Stimulated activated CD4-positive, alpha-beta T cell treated with anti-CD3 and anti-CD28 coated beads, TNF-alpha, amount 100 ng/mL, for 48 hours (primary cell): ENCODE measurements around the gene DET1.
"Not testable (repeated sequence)": the region's sequence is repeated elsewhere in the genome, so short reads cannot be mapped to it uniquely, and the experiment has no call there.

Experiments
- DNase-seq, 3 donors: peaks; one replicate each; pipeline ENCODE4 v3.0.0-alpha.2; 2020; ENCODE audit warnings: low read depth in 3 of 3

The DET1 gene

DNA sequence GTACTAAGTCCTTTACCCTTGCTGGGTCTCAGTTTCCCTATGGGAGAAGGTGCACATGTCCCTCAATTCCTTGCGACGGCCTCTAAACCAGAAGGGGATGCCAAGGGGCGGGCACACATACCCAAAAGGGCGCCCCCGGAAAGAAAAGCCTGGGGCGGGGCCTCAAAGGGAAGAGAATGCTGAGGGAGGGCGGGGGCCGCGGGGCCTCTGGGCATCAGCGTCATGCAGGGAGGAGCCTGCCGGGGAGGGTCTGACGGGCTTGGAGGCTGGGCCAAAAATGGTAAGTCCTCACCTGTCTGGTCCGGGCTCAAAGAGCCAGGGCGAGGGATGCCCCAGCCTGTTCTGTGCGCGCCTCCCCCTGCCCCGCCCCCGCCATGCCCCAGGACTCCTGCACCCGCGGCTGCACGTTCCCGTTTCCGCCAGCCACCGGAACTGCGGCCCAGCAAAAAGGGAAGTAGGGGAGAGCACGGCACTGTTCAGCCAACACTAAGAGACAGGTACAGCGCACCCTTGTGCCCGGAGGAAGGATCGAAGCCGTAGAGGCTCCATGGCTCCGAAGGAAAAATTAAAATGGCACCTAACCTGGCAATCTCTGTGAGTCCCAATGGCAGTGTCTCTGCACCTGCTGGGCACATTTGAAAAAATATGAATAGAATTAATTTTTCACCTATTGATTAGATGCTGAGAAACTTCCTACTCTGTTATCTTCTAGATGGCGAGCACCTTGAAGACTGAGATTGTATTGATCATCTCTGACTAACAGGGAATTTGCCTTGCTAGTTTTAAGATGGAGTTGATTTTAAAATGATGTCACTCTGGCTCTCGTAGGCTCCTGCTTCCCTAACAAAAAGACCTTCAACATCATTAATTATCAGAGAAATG, at the start of gene DET1:
DET1 (minus strand) TSS at position 434 of the 882 bp plus-strand sequence. CDS start 14,976 bp downstream, outside the sequence.
- DNase-seq = peak; percentile 88 to 95 (median 93)

DNA sequence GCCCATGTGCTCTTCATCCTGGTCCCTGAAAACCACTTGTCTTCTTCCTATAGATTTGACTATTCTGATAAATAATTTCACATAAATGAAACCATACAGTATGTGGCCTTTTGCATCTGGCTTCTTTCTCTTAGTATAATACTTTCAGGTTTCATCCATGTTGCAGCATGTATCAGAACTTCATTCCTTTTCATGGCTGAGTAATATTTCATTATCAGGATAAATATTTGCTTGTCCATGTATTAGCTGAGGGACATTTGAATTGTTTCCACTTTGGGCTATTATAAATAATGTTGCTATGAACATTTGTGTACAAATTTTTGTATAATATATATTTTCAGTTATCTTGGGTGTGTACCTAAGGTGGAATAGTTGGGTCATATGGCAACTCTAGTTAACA, 44.9 kb upstream of the DET1 start:
- DNase-seq = no peak

GRCh38 chr15:88590759-88591158, 44.3 kb upstream of the DET1 start:
- no peak for DNase-seq

DNA sequence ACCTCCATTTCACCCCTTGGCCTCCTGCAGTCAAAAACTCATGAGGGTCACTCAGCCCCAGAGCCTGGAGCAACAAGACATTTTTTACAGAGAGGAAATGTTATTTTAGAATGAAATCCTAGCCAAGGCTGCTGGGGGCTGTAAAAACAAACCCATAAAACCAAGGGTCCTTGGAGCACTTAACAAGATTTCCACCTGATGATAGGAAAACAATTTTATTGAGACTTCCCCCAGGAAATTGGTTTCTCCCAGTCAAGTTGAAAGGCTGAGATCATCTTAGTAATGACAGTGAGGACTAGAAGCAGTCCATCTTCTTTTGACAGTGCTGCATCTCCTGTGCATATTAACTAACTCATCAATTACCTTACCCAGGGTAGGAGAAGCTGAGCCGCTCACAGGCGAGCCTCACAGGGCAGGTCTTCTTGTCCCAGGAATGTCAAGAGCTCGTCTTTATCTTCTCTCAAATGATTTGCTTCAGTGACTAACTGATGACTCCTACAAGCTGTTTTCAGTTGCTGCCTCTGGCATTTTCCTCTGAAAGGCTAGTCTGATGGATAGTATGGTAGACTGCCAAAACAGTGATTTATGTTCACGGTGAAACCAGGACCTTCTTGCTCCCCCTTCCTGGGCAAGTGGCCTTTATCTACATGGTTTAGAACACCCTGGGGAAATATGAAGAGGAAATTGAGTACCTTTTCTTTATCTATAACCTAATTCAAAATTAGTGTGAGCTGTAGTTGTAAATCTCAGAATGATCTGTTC, 40.1 kb upstream of the DET1 start:
- DNase-seq = no peak

DNA sequence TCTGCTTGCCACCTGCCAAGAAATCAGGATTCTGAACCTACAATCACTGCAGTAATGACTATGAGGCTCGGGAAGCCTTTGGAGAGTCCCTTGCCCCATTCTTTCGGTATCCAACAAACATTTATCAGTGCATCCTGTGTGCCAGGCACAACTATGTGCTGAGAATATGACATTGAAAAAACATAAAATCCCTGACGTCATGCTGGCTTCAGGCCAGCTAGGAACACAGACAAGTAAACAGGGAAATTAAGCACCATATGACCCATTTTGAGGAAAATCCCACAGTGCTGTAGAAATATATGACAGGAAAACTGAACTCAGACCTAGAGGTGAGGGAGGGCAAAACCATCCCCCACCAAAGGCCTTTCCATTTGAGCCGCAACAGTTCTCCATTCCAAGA, 34.1 kb upstream of the DET1 start:
- no peak for DNase-seq

GRCh38 chr15:88579322-88579721, 32.8 kb upstream of the DET1 start:
- no peak for DNase-seq

GRCh38 chr15:88574655-88575054, 28.2 kb upstream of the DET1 start:
- no peak for DNase-seq

DNA sequence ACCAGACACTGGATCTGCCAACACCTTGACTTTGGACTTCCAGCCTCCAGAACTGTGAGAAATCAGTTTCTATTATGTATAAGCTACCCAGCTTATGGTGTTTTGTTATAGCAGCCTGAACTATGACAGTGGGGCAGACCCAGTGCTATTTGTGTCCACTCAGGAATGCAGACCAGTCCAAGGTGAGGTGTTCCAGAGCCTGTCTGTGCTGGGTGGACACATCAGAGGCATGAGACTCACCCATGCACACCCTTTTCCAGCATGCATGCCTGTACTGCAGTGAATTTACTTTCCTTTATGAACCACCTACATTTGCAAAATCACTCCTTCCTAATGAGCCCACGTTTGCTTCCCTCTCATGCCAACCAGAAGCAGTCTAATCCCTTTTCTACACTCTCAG, 27.6 kb upstream of the DET1 start:
- DNase-seq = no peak

DNA sequence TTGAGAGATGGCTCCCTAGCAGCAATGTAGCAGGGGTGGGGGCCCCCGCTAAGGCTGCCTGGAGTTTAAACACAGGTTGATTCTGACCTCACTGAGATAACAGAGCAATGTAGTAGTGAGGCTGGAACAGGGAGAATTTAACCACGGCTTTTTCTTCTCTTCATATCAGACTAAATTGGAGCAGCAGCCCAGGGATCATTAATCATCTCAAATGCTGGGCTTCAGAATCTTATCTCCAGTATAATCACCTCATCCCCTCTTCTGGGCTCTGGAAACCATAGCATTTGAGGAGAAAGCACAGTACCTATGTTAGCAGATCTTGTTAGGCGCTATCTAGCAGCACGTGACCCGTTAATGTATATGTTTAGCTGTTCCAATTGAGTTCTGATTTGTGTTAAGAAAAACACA, 25.4 kb upstream of the DET1 start:
- no peak for DNase-seq

GRCh38 chr15:88571153-88571851, 24.8 kb upstream of the DET1 start:
- no peak for DNase-seq

GRCh38 chr15:88568589-88568988, 22.1 kb upstream of the DET1 start:
- no peak for DNase-seq

DNA sequence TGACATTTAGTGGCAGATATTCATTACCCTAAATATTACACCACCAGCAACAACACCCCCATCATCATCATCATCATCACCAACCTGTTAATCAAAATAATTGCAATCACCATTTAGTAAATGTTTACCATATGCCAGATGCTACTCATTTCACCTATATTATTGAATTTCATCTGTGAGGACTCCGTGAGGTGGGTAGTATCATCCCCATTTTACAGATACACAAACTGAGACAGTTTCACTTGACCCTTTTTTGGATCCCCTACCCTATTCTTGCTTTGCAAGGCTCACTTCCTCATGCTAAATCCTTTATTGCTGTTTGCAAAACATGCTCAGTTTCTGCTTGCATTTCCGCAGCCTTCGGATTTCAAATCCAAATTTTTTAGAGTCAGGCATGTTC, 18.3 kb upstream of the DET1 start:
- DNase-seq = no peak

GRCh38 chr15:88563638-88564037, 17.2 kb upstream of the DET1 start:
- no peak for DNase-seq

DNA sequence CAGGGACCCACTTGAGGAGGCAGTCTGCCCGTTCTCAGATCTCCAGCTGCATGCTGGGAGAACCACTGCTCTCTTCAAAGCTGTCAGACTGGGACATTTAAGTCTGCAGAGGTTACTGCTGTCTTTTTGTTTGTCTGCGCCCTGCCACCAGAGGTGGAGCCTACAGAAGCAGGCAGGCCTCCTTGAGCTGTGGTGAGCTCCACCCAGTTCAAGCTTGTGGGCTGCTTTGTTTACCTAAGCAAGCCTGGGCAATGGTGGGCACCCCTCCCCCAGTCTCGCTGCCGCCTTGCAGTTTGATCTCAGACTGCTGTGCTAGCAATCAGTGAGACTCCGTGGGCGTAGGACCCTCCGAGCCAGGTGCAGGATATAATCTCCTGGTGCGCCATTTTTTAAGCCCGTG, 13.1 kb upstream of the DET1 start:
- DNase-seq = not testable (repeated sequence)

DNA sequence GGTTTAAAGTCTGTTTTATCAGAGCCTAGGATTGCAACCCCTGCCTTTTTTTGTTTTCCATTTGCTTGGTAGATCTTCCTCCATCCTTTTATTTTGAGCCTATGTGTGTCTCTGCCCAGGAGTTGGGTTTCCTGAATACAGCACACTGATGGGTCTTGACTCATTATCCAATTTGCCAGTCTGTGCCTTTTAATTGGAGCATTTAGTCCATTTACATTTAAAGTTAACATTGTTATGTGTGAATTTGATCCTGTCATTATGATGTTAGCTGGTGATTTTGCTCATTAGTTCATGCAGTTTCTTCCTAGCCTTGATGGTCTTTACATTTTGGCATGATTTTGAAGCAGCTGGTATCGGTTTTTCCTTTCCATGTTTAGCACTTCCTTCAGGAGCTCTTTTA, 11.5 kb upstream of the DET1 start:
- DNase-seq = not testable (repeated sequence)

- DNase-seq = not testable (repeated sequence)
These were observed 1.5 kb upstream of the DET1 start for GRCh38 chr15:88548009-88548408.

DNA sequence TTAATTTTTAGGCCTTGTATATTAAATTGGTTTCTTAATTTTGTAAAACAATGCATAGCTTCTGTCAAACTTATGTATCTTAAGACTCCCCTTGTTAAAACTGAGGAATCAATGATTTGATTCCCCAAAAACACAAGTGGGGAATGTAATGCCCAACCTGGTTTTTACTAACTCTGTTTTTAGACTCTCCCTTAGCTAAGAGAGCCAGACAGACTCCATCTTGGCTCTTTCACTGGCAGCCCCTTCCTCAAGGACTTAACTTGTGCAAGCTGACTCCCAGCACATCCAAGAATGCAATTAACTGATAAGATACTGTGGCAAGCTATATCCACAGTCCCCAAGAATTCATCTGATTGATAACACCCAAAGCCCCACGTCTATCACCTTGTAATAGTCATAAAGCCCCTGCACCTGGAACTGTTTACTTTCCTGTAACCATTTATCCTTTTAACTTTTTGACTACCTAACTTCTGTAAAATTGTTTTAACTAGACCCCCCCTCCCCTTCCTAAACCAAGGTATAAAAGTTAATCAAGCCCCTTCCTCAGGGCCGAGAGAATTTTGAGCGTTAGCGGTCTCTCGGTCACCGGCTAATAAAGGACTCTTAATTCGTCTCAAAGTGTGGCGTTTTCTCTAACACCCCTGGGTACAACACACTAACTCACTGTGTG, 768 bp downstream of the DET1 start:
- DNase-seq = not testable (repeated sequence)

DNA sequence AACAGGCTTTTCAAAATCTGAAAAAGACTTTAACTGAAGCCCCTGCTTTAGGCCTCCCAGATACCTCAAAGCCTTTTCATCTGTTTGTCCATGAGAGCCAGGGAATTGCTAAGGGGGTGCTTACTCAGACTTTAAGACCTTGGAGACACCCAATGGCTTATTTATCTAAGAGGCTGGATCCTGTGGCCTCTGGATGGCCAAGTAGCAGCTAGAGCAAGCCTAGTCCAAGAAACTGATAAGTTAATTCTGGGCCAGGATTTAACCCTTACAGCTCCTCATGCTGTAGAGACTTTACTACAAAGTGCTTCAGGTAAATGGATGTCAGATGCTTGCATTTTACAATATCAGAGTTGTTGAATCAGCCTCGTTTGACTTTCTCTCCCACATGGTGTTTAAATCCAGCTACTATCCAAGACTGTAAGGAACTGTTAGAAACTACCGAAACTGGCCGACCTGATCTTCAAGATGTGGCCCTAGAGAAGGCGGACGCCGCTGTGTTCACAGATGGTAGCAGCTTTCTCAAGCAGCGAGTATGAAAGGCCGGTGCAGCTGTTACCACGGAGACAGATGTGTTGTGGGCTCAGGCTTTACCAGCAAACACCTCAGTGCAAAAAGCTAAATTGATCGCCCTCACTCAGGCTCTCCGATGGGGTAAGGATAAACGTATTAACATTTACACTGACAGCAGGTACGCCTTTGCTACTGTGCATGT, 3.3 kb downstream of the DET1 start:
- DNase-seq = no peak

DNA sequence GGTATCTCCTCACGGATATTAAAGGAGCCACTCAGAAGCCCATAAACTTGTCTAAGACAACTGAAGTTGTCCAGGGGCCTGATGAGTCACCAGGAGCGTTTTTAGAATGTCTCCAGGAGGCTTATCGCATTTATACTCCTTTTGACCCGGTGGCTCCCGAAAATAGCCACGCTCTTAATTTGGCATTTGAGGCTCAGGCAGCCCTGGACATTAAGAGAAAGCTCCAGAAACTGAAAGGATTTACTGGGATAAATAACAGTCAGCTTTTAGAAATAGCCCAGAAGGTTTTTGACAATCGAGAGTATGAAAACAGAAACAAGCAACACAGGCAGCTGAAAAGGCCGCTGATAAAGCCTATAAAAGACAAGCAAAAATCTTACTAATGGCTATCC, 4.1 kb downstream of the DET1 start:
- no peak for DNase-seq

- no peak for DNase-seq
These were observed 4.7 kb downstream of the DET1 start for GRCh38 chr15:88541709-88542341.

GRCh38 chr15:88541111-88541510, 5.4 kb downstream of the DET1 start:
- not testable (repeated sequence) for DNase-seq
